SJSA1 (cell line): Measurements from ENCODE around the gene PEX12. TPM values are rescaled to one million over a fixed set of nuclear protein-coding genes. Genes with fewer than 3 reads are reported as not detected.

Experiments
- DNase-seq, 2 experiments: peaks; one replicate each; pipeline ENCODE4 v3.0.0-alpha.2; 2015 to 2020; ENCODE audit warnings: low spot score in 2 of 2, low read depth in 1 of 2
- H3K27ac ChIP-seq: fragments of 250-450 bp; sonication (Bioruptor Pico); 2 replicates; pipeline ENCODE4 v1.5.1; 2020; ENCODE audit warnings: mild to moderate bottlenecking, moderate library complexity
- H3K27me3 ChIP-seq: fragments of 250-450 bp; sonication (Bioruptor Pico); replicated peaks from 2 replicates; pipeline ENCODE4 v1.5.1; 2020; ENCODE audit warnings: mild to moderate bottlenecking, moderate library complexity
- H3K36me3 ChIP-seq: fragments of 250-450 bp; sonication (Bioruptor Pico); 2 replicates; pipeline ENCODE4 v1.5.1; 2020; ENCODE audit warnings: mild to moderate bottlenecking
- H3K4me1 ChIP-seq: fragments of 250-450 bp; sonication (Bioruptor Pico); replicated peaks from 2 replicates; pipeline ENCODE4 v1.6.1; 2021; ENCODE audit warnings: mild to moderate bottlenecking
- H3K4me3 ChIP-seq: fragments of 250-450 bp; sonication (Bioruptor Pico); 2 replicates; pipeline ENCODE4 v1.5.1; 2020; ENCODE audit warnings: mild to moderate bottlenecking
- H3K9me3 ChIP-seq: fragments of 250-450 bp; sonication (Bioruptor Pico); replicated peaks from 2 replicates; pipeline ENCODE4 v1.5.1; 2020; ENCODE audit warnings: mild to moderate bottlenecking
- total RNA-seq: library from RNA; depleted of rRNA; stranded (reverse); fragments of >200 nt; shearing (Covaris generic); gene quantifications from 2 replicates; pipeline ENCODE4 v1.2.3, GENCODE V29; 2014

Gene PEX12
- total RNA-seq, 1 experiment from 2014 or later: 4.8 TPM

DNA sequence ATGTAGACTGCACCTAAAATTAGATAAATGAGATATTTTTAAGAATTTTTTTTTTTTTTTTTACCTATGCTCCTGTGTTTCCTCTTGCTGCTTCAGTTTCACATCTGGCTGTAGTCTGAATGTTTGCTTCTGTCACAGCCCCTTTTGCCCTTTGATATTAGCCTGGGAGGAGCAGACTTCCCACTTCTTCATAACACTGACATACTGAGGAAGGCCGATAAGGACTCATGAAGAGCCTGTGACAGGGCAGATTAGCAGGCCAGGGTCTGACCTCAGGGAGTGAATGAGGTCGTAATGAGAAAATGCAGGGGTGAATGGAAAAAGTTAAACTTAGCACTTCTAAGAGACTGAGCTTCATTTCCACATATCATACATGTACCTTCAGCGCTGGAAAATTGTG lies 17.7 kb downstream of the PEX12 start, which contains the start of gene SLFN14:
SLFN14 (minus strand) TSS at position 117 of the 400 bp plus-strand sequence. CDS start 2,757 bp downstream, outside the sequence.
- Histone ChIP-seq H3K27me3 (no peaks in the 10 kb centered on the region; the same call in 1 of the 2 replicates), H3K27ac (no peak within 1 kb of the TSS), H3K36me3 (no peaks in the 10 kb centered on the region), H3K9me3 (no peaks in the 10 kb centered on the region), H3K4me1 (no peaks in the 10 kb centered on the region), H3K4me3 (no peak within 1 kb of the TSS)
- no peak for DNase-seq

DNA sequence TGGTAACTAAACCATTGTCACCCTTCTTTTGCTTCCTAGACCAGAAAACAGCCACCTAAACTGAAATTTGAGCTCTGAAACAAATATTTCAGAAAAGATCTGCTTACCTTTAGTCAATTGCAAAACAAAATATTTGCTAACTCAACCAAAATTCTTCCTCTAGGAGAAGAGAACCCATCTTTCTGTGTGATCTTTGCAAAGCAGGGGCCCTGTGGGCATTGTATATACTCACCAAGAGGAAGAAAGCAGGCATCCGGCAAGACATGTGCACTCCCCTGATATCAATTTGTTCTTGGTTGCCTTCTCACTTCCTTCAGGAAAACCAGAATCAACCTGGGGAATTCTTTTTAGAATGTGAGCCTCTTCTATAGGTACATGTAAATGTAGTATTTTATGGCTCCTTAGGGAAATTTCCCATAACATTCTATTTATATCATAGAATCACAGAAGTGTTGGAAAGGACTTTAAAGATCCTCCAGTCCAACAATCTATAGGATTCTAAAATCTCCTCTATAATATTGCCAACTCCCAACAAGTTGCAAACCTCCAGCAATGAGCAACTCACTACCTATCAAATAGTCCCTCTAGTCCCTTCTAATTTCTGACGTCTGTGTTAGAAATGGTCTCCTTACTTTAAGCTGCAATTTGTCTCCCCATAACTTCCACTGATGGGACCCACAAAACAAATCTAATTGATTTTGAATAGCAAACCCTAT lies 18.7 kb downstream of the PEX12 start:
- Histone ChIP-seq H3K36me3 (no peaks in the 10 kb centered on the region), H3K4me1 (no peaks in the 10 kb centered on the region), H3K9me3 (no peaks in the 10 kb centered on the region), H3K27ac (no peak overlapping the region), H3K4me3 (no peak overlapping the region), H3K27me3 (no peaks in the 10 kb centered on the region; the same call in 1 of the 2 replicates)
- no peak for DNase-seq

DNA sequence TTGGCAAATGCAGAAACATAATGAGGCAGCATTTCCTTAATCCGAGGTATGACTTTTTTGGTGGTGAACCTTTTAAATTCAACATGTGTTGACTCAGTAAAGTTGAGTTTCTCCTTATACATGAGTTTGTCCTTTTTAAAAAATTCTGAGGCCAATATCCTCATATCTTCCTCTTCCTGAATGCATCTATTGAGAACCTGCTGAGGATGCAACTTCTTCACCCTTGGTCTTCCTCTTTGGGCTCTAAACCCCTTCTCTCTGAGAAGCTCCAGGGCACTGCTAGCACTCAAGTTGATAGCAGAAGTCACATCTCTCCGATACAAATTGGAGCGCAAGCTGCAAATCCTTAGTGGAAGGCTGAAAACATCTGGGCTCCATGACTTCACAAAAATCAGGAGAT lies 21.0 kb downstream of the PEX12 start:
- Histone ChIP-seq H3K27ac (no peak overlapping the region), H3K4me1 (no peaks in the 10 kb centered on the region), H3K36me3 (no peaks in the 10 kb centered on the region), H3K27me3 (peaks cover 3% of the 10 kb centered on the region; the same call in 1 of the 2 replicates), H3K4me3 (no peak overlapping the region), H3K9me3 (no peaks in the 10 kb centered on the region)
- DNase-seq: no peak

DNA sequence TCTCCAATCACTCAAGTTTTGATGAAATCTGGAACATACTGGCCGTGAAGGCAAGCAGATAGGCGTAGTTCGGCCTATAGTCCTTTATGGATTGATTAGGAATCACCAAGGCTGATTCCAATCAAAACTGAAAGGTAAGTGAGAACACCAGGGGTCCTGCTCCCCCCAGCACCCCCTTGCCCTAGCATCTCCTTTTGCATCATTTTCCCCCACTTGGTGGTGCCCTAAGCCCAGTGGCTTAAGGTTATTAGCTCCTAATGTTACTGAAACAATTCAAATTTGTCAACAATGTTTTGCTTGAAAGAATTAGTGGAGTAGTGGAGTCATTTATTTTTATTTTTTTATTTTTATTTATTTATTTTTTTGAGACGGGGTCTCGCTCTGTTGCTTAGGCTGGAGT lies 22.7 kb downstream of the PEX12 start:
- H3K9me3 ChIP-seq: no peaks in the 10 kb centered on the region
- H3K27me3 ChIP-seq: peaks cover 5% of the 10 kb centered on the region; the same call in 1 of the 2 replicates
- DNase-seq: no peak
- no peak overlapping the region for H3K27ac ChIP-seq
- H3K4me1 ChIP-seq: no peaks in the 10 kb centered on the region
- no peaks in the 10 kb centered on the region for H3K36me3 ChIP-seq
- no peak overlapping the region for H3K4me3 ChIP-seq

GRCh38 chr17:35554668-35555067 lies 23.7 kb downstream of the PEX12 start:
- no peak overlapping the region for H3K4me3 ChIP-seq
- no peak overlapping the region for H3K27ac ChIP-seq
- no peaks in the 10 kb centered on the region for H3K36me3 ChIP-seq
- H3K4me1 ChIP-seq: no peaks in the 10 kb centered on the region
- no peaks in the 10 kb centered on the region for H3K9me3 ChIP-seq
- peaks cover 9% of the 10 kb centered on the region; the same call in 1 of the 2 replicates for H3K27me3 ChIP-seq
- DNase-seq: no peak

- peaks cover 16% of the 10 kb centered on the region; the same call in 1 of the 2 replicates for H3K27me3 ChIP-seq
- H3K4me1 ChIP-seq: no peaks in the 10 kb centered on the region
- no peaks in the 10 kb centered on the region for H3K9me3 ChIP-seq
These were observed 25.1 kb downstream of the PEX12 start for GRCh38 chr17:35553310-35553709.

DNA sequence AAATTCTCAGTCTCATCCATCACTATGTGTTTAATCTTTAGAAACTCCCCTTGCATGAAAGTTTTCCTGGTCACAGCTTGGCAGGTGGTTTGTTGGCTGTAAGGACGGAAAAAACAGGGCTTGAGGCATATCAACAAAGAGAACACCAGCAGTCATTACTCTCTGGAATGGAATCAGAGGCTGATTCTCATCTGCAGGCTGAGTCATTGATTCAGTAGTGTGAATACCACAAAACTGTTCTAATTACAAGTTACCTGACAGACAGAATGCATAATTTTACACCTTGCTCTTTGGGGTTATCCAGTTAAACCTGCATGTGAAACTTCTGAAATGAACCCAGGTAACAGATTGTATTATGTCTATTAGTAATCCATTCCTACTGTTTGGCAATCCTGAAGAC lies 29.4 kb downstream of the PEX12 start:
- no peak overlapping the region for H3K4me3 ChIP-seq
- 0 out of 2 replicates have a peak, but pooled peaks cover 16% of the 10 kb centered on the region for H3K27me3 ChIP-seq
- peaks cover 6% of the 10 kb centered on the region for H3K4me1 ChIP-seq
- no peak for DNase-seq
- H3K36me3 ChIP-seq: no peaks in the 10 kb centered on the region
- no peaks in the 10 kb centered on the region for H3K9me3 ChIP-seq
- no peak overlapping the region for H3K27ac ChIP-seq

More at GRCh38 chr17:35553310-35553709, 25.1 kb downstream of the PEX12 start:
- Histone ChIP-seq H3K4me3 (no peak overlapping the region), H3K27ac (no peak overlapping the region), H3K36me3 (no peaks in the 10 kb centered on the region)
- no peak for DNase-seq

DNA sequence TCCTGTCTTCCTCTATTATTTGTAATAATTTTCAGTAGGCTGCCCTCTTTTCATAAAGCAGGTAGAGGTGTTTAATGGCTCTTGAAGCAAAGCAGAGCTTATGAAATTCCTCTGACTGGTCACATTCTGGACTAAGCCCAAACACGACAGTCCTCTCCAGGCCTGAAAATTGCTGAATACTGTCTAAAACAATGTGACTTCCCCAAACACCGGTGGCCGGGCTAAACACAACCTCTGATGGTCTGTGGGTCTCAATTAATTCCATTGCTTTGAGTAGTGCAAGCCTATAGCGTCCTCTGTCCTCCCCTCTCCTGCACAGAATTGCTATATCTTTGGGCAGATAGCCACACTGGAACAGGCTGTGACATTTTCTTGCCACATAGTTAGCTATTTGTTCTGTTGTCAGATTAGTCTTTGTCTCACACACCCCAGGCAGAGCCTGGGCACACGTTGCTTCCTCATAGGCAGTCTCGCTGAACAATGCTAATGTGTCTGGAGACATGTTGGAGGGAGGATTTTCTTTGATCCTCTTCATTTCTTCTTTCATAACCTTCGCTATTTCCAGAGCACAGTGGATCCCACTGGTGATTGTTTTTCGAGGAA lies 30.1 kb downstream of the PEX12 start:
- peaks cover 13% of the 10 kb centered on the region for H3K4me1 ChIP-seq
- H3K4me3 ChIP-seq: no peak overlapping the region
- H3K36me3 ChIP-seq: no peaks in the 10 kb centered on the region
- DNase-seq: no peak
- no peaks in the 10 kb centered on the region for H3K9me3 ChIP-seq
- no peak overlapping the region for H3K27ac ChIP-seq
- H3K27me3 ChIP-seq: 0 out of 2 replicates have a peak, but pooled peaks cover 16% of the 10 kb centered on the region

- no peak for DNase-seq
- no peaks in the 10 kb centered on the region for H3K9me3 ChIP-seq
- no peaks in the 10 kb centered on the region for H3K36me3 ChIP-seq
- H3K27me3 ChIP-seq: 0 out of 2 replicates have a peak, but pooled peaks cover 14% of the 10 kb centered on the region
- H3K27ac ChIP-seq: no peak overlapping the region
- peaks cover 19% of the 10 kb centered on the region for H3K4me1 ChIP-seq
- no peak overlapping the region for H3K4me3 ChIP-seq
These were observed 31.9 kb downstream of the PEX12 start for GRCh38 chr17:35546487-35546886.

- H3K27me3 ChIP-seq: 0 out of 2 replicates have a peak, but pooled peaks cover 9% of the 10 kb centered on the region
- no peaks in the 10 kb centered on the region for H3K36me3 ChIP-seq
- H3K4me3 ChIP-seq: no peak overlapping the region
- no peaks in the 10 kb centered on the region for H3K9me3 ChIP-seq
- peaks cover 27% of the 10 kb centered on the region for H3K4me1 ChIP-seq
- no peak for DNase-seq
- no peak overlapping the region for H3K27ac ChIP-seq
These were observed 33.2 kb downstream of the PEX12 start for GRCh38 chr17:35545150-35545549.

GRCh38 chr17:35543856-35544255 lies 34.5 kb downstream of the PEX12 start:
- Histone ChIP-seq H3K27me3 (0 out of 2 replicates have a peak, but pooled peaks cover 5% of the 10 kb centered on the region), H3K4me3 (no peak overlapping the region), H3K36me3 (no peaks in the 10 kb centered on the region), H3K9me3 (no peaks in the 10 kb centered on the region), H3K4me1 (peaks cover 33% of the 10 kb centered on the region), H3K27ac (peak overlapping the region; percentile 13; the same call in 1 of the 2 replicates)
- DNase-seq: peak; percentile 74 to 93

- no peak for DNase-seq
- H3K36me3 ChIP-seq: no peaks in the 10 kb centered on the region
- no peak overlapping the region for H3K4me3 ChIP-seq
- no peaks in the 10 kb centered on the region for H3K9me3 ChIP-seq
- peaks cover 33% of the 10 kb centered on the region for H3K4me1 ChIP-seq
- H3K27ac ChIP-seq: no peak overlapping the region
- no peaks in the 10 kb centered on the region for H3K27me3 ChIP-seq
These were observed 35.4 kb downstream of the PEX12 start for GRCh38 chr17:35542990-35543389.

GRCh38 chr17:35541434-35541833 lies 36.9 kb downstream of the PEX12 start:
- Histone ChIP-seq H3K36me3 (no peaks in the 10 kb centered on the region), H3K4me1 (peaks cover 33% of the 10 kb centered on the region), H3K27ac (peak overlapping the region; percentile 92), H3K27me3 (no peaks in the 10 kb centered on the region), H3K4me3 (peak overlapping the region; percentile 27), H3K9me3 (no peaks in the 10 kb centered on the region)
- no peak for DNase-seq
